NCI-H146 treated with DMSO at 0.1 percent for 48 hours (cell line): Measurements from ENCODE around the gene NOP9.

Experiments used
- DNase-seq: peaks from one replicate; lab custom pipeline; 2025; ENCODE audit not compliant: unreplicated experiment; lab: John Stamatoyannopoulos, UW

The NOP9 gene

GRCh38 chr14:24307575-24308341 lies 8.1 kb downstream of the NOP9 start, which contains the start of gene CIDEB:
TSS of gene CIDEB (minus strand) at chr14:24307977. CDS start at chr14:24307858, 119 bp downstream.
- peak; percentile 6 for DNase-seq

DNA sequence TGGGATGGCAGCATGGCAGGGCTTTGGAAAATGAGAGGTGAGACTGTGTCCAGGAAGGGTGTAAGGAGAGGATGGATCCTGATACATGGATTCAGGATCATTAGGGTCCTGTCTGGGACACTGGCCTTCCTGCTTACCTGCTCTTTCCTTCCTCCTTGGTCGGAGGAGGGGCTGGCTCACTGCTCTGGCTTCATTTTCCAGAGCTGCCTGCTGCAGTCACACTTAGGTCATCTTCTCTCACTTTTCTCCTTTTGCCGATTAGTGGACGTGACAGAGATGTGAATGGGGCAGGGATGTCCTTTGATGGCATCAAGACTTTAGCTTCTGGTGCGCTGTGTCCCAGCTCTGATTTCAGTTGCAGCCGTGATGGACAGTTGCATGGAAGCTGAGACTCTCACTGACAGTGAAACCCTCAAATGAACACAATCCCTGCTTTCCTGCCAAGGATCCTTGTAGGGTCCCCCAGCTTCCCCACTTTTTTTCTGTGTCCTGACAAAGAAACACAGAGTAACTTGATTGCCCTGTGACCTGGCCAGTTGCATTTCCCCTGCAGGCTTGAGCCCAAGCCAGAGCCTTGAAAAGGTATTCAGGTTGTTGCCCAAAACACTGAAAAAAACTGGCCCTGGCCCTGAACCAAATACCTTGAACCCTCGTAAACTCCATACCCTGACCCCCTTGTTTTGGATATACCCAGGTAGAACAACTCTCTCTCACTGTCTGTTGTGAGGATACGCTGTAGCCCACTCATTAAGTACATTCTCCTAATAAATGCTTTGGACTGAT lies 8.9 kb downstream of the NOP9 start:
- DNase-seq = no peak

- no peak for DNase-seq
Measured at GRCh38 chr14:24309538-24310264, 10.1 kb downstream of the NOP9 start, which contains the start of gene LTB4R2. TSS of gene LTB4R2 (plus strand) at chr14:24310140. CDS start at chr14:24310665, 525 bp downstream.

GRCh38 chr14:24310265-24310645 lies 10.6 kb downstream of the NOP9 start:
- DNase-seq = no peak

GRCh38 chr14:24310646-24311604 lies 11.3 kb downstream of the NOP9 start, which contains the start of gene LTB4R:
TSS of gene LTB4R (plus strand) at chr14:24311502. CDS start at chr14:24315652, 4,150 bp downstream.
- DNase-seq = peak; percentile 76

DNA sequence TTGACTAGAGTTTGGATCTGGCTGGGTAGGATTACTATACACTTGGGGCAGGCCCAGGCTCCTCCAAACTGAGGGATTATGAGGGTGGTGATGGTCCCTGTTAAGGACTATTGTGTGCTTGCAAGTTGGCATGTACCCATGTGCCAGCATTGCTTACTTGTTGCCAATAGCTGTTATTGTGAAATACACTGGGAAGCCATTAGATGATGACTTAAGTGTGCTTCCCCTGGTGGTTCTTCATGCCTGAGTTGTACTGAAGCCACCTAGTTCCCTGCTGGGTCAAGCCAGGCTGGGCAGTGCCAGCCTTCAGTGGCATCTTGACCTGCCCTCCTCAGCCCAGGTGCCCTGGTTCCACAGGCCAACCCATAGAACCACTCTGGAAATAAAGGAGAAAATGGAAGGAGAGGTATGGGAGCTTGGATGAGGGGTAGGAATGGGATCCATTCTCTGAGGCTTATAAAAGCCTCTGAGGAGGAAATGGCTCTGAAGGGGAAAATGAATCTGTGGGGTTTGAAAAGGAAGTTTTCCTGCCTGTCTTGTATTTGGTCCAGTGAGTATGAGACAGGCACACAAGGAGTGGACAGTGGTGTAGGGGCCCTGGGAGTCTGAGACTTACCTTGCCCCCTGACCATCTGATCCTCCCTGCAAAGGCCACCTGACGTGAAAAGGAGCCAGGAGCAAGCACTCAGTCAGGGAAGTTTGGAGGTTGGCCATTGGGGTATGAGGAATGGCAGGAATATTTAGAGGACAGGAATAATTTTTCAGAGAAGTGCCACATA lies 12.4 kb downstream of the NOP9 start:
- DNase-seq = no peak

DNA sequence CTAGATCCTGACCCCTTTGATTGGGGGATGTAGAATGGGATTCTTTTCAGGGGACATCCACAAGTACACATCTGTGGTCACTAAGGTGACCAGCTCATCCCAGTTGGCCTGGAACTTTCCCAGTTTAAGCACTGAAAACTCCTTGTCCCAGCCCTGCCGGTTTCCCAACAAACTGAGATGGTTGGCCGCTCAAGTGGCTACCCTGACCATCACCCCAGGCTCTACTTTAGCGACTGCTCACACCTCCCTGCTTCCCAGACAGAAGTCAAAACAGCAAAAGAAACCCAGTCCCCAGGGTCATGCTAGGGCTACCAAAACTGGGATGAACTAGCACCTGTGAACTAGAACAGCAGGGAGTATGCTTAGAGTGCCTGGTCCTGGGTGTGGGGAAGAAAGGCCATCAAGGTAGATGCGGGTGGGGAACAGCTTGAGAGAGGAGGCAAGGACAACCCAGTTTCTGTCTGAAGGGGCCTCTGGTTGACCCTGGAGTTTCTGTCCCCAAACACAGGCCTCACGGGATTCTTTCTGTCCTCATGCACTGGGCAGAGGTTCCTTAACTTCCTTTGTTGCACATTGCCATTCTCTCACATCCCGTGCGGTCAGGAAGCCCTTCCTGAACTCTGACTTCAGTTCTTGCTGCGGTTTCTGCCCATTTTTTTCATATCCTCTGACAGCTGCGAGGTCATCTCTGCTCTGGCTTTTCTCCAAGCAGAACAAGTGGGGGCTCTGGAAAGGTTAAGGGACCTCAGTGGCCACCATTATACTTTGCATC lies 13.3 kb downstream of the NOP9 start:
- DNase-seq = no peak

GRCh38 chr14:24313913-24314312 lies 14.3 kb downstream of the NOP9 start:
- no peak for DNase-seq

DNA sequence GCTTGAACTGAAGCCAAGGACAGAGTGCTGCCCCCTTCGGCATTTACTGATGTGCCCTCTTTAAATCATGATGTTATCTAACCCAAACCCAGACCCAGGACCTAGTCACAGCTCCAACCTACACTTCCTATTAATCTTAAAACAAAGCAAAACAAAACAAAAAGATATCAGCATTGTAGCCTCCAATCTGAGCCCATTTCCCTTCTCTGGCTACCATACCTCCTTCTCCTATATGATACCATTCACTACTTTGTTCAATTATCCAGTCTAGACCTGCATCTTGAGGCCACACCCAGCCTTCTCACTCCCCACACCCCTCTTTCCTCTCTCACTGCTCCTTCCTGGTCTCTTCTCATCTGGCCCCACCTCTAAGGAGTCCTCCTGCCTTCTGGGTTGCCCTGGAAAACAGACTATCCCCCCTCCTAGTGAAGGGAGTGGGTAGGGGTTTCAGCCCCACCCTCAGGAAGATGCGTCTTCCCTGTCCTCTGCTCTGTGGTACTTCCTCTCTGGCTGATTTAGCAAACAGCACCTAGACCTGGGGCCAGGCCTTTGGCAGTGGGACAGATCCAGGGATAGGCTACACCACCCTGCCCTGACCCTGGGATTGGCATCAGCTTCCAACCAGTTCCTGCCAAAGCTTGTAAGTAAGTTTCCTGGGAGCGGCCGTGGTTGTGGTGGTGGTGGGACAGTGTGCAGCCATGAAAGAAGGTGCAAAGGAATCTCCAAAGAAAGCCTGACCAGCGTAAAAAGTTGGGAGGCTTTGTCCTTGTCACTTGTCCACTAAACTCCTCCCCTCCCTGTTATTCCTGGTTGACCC lies 14.9 kb downstream of the NOP9 start:
- DNase-seq = no peak

DNA sequence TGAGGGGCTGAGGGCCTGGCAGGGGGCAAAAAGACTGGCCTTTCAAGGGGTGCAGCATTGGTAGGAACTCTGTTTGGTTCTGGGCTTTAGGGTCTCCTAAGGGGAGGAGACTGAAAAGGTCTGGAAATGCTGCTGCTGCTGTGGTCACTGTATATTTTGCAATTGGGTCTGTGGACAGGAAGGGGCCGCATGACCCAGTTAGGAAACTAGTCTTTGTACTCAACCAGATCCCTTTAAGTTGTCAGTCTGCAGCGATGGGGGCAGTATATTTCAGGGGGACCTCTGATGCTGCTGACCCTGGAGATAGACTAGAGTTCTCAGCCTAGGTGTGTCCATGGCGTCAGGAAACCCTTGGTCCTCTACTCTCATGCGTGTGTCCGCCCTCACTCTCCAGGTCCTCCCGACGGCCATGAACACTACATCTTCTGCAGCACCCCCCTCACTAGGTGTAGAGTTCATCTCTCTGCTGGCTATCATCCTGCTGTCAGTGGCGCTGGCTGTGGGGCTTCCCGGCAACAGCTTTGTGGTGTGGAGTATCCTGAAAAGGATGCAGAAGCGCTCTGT lies 15.7 kb downstream of the NOP9 start:
- no peak for DNase-seq

- DNase-seq = no peak
Measured at GRCh38 chr14:24315807-24316596, 16.4 kb downstream of the NOP9 start.

DNA sequence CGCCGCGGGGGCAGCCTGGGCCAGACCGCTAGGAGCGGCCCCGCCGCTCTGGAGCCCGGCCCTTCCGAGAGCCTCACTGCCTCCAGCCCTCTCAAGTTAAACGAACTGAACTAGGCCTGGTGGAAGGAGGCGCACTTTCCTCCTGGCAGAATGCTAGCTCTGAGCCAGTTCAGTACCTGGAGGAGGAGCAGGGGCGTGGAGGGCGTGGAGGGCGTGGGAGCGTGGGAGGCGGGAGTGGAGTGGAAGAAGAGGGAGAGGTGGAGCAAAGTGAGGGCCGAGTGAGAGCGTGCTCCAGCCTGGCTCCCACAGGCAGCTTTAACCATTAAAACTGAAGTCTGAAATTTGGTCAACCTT lies 16.9 kb downstream of the NOP9 start:
- no peak for DNase-seq

DNA sequence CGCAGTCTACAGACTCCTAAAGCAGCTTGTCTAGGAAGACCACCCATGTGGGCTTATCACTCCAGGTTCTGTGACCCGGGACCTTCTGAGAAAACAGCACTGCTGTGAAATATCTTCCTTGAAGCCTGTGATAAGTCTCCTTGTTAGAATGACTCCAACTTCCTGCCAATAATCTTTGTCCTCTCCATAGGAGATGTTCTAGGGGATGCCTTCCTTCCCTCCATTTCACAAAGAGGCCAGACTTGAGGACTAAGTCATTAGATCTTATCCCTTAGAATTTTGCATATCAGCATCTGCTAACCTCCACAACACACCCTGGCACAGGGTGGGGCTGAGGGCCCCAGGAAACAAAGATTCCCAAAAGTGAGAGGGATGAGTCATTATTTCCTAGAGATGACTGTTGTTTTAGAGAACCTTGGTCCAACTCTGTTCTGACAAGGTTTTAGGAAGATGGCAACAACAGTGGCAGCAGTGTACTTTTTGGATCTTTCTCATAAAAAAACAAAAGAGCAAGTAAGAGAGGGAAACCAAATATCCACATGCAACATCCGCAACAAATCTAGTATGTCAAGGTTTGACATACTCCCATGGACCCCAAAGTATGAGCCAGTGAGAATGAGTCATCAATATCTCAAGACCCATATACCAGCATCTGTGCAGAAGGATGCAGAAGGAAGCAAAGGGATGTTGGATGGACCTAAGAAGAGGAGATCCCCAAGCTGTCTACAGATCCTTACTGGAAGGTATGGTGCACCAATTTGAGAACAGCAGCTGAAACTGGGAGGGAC lies 17.7 kb downstream of the NOP9 start:
- DNase-seq = no peak

- DNase-seq = no peak
Measured at GRCh38 chr14:24321212-24321975, 21.7 kb downstream of the NOP9 start.

- no peak for DNase-seq
Measured at GRCh38 chr14:24322672-24323071, 23.0 kb downstream of the NOP9 start.
